Measurements from ENCODE around the gene L3MBTL4.
"Not testable (repeated sequence)": the region's sequence is repeated elsewhere in the genome, so short reads cannot be mapped to it uniquely, and the experiment has no call there.

Gene L3MBTL4

GRCh38 chr18:6414723-6415417 is at the start of gene L3MBTL4:
TSS of gene L3MBTL4 (minus strand) at chr18:6414911. CDS start at chr18:6311625, 103,286 bp downstream.
- no peak for DNase-seq (ENCODE audit: low read depth)

DNA sequence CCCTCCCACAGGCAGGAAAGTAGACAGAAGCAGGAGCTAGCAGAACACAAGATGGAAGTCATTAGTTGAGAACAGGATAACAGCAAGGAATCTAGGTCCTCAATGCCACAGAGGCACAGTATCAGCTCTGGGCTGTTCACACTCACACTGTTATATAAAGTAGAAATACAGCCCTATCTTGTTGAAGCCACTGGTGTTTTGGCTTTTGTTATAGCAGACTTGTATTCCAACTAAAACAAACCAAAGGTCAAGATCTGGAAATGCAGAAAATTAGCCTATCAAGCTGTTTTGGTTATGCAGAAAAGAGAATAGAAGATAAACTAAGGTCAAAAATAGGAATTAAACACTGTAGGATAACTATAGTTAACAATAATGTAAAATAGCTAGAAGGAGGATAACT is 37.5 kb upstream of the L3MBTL4 start:
- no peak for DNase-seq (ENCODE audit: low read depth)

DNA sequence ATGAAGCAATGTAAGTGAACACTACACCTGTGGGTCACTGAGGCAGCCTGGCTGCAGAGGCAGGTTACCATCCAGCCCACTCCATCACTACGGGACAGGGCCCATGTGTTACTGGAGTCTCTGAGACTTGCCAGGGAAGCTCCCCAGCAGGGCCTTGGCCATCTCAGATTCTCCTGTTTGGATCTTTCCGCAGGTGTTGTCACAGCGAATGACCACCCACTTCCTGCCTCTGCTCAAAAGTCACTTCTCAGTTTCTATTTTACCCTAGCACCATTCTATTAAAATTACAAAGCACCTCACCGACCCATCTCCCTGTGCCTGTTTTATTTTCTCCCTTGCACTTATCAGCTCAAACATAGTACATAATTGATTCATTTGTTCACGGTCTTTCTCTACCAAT is 34.5 kb upstream of the L3MBTL4 start:
- no peak for DNase-seq (ENCODE audit: low read depth)

DNA sequence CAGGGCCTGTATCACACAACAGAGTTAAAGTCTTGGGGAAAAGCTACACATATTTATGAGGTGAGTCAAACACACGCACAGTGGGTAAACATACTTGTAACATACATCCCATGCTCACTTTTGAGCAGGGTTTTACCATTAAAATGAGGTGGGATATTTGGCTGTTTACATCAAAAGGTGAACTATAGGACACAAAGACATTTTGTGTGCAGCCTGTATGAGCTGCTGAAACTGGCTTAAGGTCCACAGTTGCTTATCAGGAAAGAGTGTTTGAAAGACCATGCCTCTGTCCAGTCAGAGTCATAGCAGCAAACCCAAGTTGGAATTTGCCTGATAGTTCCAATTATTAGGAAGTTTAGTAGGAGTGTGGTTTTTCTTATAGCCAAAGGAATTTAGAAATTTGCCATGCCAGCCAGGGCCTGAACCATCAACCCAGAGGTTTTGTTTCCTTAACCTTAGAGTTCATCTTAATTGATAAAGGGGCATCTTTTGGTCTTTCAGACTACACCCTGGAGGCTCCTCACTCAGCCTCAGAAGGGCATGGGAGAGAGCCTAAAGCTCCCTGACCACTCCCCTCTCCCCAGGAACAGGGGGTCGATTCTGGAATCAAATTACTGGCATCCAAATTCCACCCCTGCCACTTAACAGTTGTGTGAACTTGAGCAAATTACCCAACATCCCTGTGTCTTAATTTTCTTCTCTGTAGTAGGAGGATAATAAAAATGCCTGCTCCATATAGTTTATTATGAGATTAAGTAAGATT is 29.9 kb upstream of the L3MBTL4 start:
- no peak for DNase-seq (ENCODE audit: low read depth)

- no peak for DNase-seq (ENCODE audit: low read depth)
Measured at GRCh38 chr18:6441200-6441599, 26.5 kb upstream of the L3MBTL4 start.

GRCh38 chr18:6437937-6438818 is 23.5 kb upstream of the L3MBTL4 start:
- no peak for DNase-seq (ENCODE audit: low read depth)

GRCh38 chr18:6435731-6436130 is 21.0 kb upstream of the L3MBTL4 start:
- DNase-seq (ENCODE audit: low read depth): no peak

DNA sequence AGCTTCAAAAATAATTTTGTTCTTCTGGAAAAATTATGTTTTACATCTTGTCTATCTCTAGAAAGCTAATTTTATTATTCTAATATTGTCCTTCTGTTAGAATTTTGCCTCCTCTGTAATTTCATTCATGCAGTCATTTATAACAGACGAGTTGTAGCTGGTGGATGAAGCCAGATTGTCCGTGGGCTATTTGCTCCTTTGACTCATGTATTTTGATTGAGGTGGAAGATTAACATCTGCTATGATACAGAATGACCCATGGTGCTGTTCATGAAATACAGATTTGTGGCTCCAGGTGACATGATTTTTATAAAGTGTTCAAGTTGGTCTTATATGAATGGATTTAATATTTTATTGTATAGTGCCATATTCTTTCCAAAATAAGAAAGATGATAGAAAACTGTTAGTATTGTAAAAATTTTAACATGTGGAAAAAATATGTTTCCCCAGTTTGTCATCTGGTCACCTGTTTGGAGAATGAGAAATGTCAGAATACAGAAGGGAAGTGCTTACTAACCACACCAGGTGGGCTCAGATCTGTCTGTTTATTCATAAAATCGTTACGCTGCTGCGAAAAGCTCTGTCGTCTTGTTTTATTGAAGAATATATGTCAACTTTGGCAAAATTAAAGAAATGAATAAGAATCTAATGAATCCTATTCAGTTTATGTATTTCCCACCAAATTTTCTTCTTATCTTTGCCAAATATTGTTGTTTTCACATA is 20.4 kb upstream of the L3MBTL4 start:
- no peak for DNase-seq (ENCODE audit: low read depth)

DNA sequence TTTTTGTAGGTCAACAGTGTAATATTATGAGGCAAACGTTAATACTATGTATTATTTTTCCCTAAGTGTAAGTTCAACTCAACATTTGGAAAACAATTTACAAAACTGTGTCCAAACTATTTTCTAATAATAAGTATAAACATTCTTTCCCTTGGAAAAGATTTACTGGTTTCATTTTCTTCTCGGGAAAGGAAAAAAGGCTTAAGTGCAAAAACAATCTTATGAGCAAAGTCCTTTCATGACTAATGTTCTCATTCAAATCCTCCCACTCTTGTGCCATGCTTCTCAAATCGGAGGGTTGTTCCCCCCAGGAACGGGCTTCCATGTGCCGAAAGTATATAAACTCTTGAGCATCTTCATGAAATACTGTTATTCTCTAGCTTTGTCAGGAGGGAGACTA is 19.8 kb upstream of the L3MBTL4 start:
- DNase-seq (ENCODE audit: low read depth): no peak

DNA sequence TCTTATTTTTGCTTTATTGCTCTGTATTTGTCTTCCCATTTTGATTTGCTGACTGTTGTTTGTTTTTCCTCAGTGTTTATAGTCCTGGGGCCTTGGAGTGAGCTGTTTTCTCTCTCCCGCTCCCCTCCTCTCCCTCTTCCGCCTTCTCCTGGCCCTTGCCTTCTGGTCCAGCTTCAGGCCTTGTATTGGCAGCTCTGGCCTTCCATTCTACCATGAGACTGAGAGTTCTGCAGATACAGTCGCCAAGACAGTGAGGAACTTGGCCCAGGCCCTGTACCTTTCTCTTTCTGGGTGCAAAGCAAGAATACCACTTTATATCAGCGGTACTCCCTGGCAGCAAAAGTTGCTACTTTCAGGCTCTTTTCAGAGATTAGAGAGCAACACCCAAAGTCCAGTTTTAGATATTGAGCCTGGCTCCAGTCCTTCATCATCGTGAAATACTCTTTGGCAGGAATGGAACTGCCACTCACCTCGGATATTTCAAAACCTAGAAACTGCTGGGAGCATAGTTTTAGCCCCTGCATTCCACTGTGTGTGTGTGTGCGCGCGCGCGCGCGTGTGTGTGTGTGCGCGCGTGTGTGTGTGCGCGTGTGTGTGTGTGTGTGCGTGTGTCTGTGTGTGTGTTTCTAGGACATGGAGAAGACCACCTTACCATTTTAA is 17.1 kb upstream of the L3MBTL4 start:
- DNase-seq (ENCODE audit: low read depth): no peak

DNA sequence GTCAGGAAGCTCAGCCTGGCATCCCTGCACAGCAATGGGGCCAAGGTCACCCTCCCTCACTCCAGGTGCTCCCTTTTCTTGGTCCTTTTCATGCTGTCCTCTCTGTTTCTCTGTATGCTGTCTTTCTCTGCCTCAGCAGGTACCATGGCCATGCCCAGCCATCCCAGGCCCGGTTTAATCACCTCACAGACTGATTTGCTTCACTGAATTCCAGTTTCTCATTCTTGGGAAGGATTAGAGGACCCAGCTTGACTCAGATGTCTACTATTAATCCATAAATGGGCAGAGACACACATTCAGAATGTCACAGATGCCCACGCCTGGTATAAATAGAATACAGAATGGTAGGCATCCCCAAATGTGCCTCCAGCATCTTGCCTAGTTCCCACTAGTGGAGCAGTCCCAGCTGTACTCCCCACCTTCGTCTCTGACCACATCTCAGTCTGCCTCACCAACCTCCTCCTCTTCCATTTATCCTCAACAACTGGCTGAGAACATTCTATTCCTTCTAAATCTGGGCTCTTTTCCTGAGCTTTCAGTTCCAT is 14.2 kb upstream of the L3MBTL4 start:
- no peak for DNase-seq (ENCODE audit: low read depth)

- DNase-seq (ENCODE audit: low read depth): no peak
Measured at GRCh38 chr18:6427286-6427685, 12.6 kb upstream of the L3MBTL4 start.

DNA sequence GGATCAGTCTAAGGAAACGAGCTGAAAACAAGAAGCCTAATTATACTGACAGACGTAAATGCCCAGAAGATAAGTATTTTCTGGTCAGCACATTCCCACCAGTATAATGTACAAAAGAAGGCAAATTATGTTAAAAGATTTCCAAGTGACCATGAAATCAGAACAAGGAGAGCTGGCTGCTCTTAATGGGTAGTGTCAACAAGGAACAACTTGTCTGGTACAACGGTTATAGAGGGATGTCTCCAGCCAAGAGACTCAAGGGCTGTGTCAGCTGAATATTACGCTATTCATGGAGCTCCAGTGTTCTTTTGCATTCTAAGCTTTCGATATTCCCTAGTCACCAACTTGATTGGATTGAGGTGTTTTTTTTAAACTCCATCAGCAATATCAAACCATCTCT is 8.6 kb upstream of the L3MBTL4 start:
- no peak for DNase-seq (ENCODE audit: low read depth)

GRCh38 chr18:6414118-6414722 is 491 bp downstream of the L3MBTL4 start:
- no peak for DNase-seq (ENCODE audit: low read depth)

- no peak for DNase-seq (ENCODE audit: low read depth)
Measured at GRCh38 chr18:6413579-6414117, 1.1 kb downstream of the L3MBTL4 start.

DNA sequence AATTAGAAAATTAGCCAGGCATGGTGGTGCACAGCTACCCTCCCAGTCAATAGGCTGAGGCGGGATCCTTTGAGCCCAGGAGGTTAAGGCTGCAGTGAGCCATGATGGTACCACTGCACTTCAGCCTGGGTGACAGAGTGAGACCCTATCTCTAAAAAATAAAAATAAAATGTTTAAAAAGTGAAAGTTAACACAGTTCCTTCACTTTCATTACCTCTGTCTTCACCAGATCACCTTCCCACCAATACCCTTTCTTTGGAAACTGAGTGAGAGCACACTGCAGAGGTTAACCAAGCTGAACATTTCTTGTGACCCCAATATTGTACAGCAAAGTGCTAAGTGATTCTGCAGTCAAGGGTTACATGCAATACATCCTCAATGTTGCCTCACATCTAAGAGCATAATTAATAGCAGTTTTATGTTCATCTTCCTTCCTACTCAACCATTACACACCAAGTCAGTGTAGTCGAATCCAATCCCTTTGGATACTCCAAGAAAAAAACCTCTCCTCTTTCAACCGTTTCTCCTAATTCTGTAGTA is 1.7 kb downstream of the L3MBTL4 start:
- DNase-seq (ENCODE audit: low read depth): no peak

GRCh38 chr18:6411382-6411781 is 3.3 kb downstream of the L3MBTL4 start:
- DNase-seq (ENCODE audit: low read depth): no peak

GRCh38 chr18:6409933-6410332 is 4.8 kb downstream of the L3MBTL4 start:
- no peak for DNase-seq (ENCODE audit: low read depth)

DNA sequence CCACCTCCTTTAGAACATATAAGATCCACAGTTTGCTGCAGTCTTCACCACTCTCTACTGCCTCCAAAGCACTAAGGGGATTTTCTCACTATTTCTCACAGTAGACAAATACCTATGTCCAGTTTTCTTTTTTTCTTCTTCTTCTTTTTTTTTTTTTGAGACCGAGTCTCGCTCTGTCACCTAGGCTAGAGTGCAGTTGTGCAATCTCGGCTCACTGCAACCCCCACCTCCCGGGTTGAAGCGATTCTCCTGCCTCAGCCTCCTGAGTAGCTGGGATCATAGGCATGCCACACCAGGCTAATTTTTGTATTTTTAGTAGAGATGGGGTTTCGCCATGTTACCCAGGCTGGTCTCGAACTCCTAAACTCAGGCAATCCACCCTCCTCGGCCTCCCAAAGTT is 6.2 kb downstream of the L3MBTL4 start:
- DNase-seq (ENCODE audit: low read depth): not testable (repeated sequence)

GRCh38 chr18:6406910-6407470 is 7.7 kb downstream of the L3MBTL4 start:
- DNase-seq (ENCODE audit: low read depth): no peak
